MV-4-11 (cell line): ENCODE measurements around the gene SCUBE2.
A peak's percentile ranks its signal among the peaks of the same experiment; 100 is the strongest.
"Not testable (repeated sequence)": the region's sequence is repeated elsewhere in the genome, so short reads cannot be mapped to it uniquely, and the experiment has no call there.

Source experiments
- DNase-seq: peaks from one replicate; lab custom pipeline; 2025; lab: John Stamatoyannopoulos, UW

Gene SCUBE2

GRCh38 chr11:9008011-9008550, 83.3 kb downstream of the SCUBE2 start:
- DNase-seq = no peak

GRCh38 chr11:9005087-9005486, 86.3 kb downstream of the SCUBE2 start:
- no peak for DNase-seq

GRCh38 chr11:9004183-9004926, 87.0 kb downstream of the SCUBE2 start:
- no peak for DNase-seq

GRCh38 chr11:9003573-9004182, 87.7 kb downstream of the SCUBE2 start, which contains the start of gene NRIP3:
Gene NRIP3, minus strand, starts transcription at chr11:9004001. Its CDS starts 66 bp downstream, at chr11:9003935.
- peak; percentile 54 for DNase-seq

- DNase-seq = no peak
Observed at GRCh38 chr11:9002920-9003572, 88.4 kb downstream of the SCUBE2 start.

- peak; percentile 94 for DNase-seq
Observed at GRCh38 chr11:9001736-9002135, 89.7 kb downstream of the SCUBE2 start.

GRCh38 chr11:8998017-8998416, 93.4 kb downstream of the SCUBE2 start:
- no peak for DNase-seq

GRCh38 chr11:8997451-8997850, 93.9 kb downstream of the SCUBE2 start:
- no peak for DNase-seq

- peak; percentile 43 for DNase-seq
Observed at GRCh38 chr11:8989453-8989852, 101.9 kb downstream of the SCUBE2 start.

GRCh38 chr11:8988329-8989234, 102.8 kb downstream of the SCUBE2 start:
- no peak for DNase-seq

GRCh38 chr11:8987446-8987845, 104.0 kb downstream of the SCUBE2 start:
- no peak for DNase-seq

- DNase-seq = not testable (repeated sequence)
Observed at GRCh38 chr11:8986772-8987171, 104.6 kb downstream of the SCUBE2 start.

GRCh38 chr11:8985462-8985861, 105.9 kb downstream of the SCUBE2 start:
- DNase-seq = no peak

- no peak for DNase-seq
Observed at GRCh38 chr11:8983552-8983951, 107.8 kb downstream of the SCUBE2 start.

GRCh38 chr11:8980485-8980884, 110.9 kb downstream of the SCUBE2 start:
- DNase-seq = no peak

- not testable (repeated sequence) for DNase-seq
Observed at GRCh38 chr11:8979365-8979764, 112.0 kb downstream of the SCUBE2 start.

- DNase-seq = peak; percentile 32
Observed at GRCh38 chr11:8973121-8973520, 118.3 kb downstream of the SCUBE2 start.

GRCh38 chr11:8971924-8972316, 119.5 kb downstream of the SCUBE2 start:
- no peak for DNase-seq

- no peak for DNase-seq
Observed at GRCh38 chr11:8971196-8971923, 120.0 kb downstream of the SCUBE2 start.
